DND-41 (cell line): ENCODE measurements around the gene MIDN.

Experiments used
- EZH2 ChIP-seq: IDR thresholded peaks from 3 replicates; pipeline ENCODE4 v1.6.1; 2012; ENCODE audit warnings: borderline replicate concordance, low read depth, mild to moderate bottlenecking, moderate library complexity, low read length, inconsistent platforms; ENCODE audit not compliant: severe bottlenecking
- TF ChIP-seq, protein P1 (sequence below): IDR thresholded peaks from 2 replicates; pipeline ENCODE4 v1.5.1; 2012; ENCODE audit warnings: borderline replicate concordance, low read length, moderate library complexity, mild to moderate bottlenecking; ENCODE audit not compliant: poor library complexity, severe bottlenecking; ENCODE audit errors: extremely low read depth

DNA sequence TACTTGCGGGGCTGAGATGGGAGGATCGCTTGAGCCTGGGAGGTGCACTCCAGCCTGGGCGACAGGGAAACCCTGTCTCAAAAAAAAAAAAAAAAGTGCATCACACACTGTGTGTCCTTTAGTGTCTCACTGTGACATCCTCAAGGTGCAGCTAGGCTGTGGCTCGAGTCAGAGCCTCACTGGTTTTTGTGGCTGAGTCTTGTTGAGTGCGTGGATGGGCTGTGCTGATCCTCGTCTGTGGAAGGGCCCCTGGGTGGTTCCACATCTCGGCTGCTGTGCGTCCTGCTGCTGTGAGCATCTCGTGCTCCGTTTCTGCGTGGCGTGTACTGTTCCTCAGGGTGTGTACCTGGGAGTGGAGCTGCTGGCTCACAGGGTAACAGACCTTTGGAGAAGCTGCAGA is 31.6 kb upstream of the MIDN start:
- TF ChIP-seq, protein P1, sequence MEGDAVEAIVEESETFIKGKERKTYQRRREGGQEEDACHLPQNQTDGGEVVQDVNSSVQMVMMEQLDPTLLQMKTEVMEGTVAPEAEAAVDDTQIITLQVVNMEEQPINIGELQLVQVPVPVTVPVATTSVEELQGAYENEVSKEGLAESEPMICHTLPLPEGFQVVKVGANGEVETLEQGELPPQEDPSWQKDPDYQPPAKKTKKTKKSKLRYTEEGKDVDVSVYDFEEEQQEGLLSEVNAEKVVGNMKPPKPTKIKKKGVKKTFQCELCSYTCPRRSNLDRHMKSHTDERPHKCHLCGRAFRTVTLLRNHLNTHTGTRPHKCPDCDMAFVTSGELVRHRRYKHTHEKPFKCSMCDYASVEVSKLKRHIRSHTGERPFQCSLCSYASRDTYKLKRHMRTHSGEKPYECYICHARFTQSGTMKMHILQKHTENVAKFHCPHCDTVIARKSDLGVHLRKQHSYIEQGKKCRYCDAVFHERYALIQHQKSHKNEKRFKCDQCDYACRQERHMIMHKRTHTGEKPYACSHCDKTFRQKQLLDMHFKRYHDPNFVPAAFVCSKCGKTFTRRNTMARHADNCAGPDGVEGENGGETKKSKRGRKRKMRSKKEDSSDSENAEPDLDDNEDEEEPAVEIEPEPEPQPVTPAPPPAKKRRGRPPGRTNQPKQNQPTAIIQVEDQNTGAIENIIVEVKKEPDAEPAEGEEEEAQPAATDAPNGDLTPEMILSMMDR: no peak
- no peak for TF ChIP-seq EZH2
